CD4-positive, alpha-beta T cell treated with Interleukin-15 for 1 hour (primary cell): ENCODE data around the gene SORCS2.
"Not testable (repeated sequence)": the region's sequence is repeated elsewhere in the genome, so short reads cannot be mapped to it uniquely, and the experiment has no call there.

Source experiments
- DNase-seq: peaks from one replicate; pipeline ENCODE4 v3.0.0-alpha.2; 2020

The SORCS2 gene

GRCh38 chr4:7201420-7202305, 9.3 kb downstream of the SORCS2 start:
- peak; percentile 12 for DNase-seq

GRCh38 chr4:7202411-7202810, 10.1 kb downstream of the SORCS2 start:
- DNase-seq = no peak

GRCh38 chr4:7204656-7205387, 12.5 kb downstream of the SORCS2 start:
- DNase-seq = no peak

- no peak for DNase-seq
Measured at GRCh38 chr4:7206385-7206784, 14.0 kb downstream of the SORCS2 start.

- no peak for DNase-seq
Measured at GRCh38 chr4:7206911-7207567, 14.7 kb downstream of the SORCS2 start.

GRCh38 chr4:7207628-7208231, 15.4 kb downstream of the SORCS2 start:
- no peak for DNase-seq

GRCh38 chr4:7208509-7209451, 16.4 kb downstream of the SORCS2 start:
- DNase-seq = no peak

- no peak for DNase-seq
Measured at GRCh38 chr4:7209699-7210098, 17.4 kb downstream of the SORCS2 start.

GRCh38 chr4:7210824-7211223, 18.5 kb downstream of the SORCS2 start:
- DNase-seq = no peak

- no peak for DNase-seq
Measured at GRCh38 chr4:7212101-7212674, 19.9 kb downstream of the SORCS2 start.

GRCh38 chr4:7212921-7213320, 20.6 kb downstream of the SORCS2 start:
- DNase-seq = no peak

- no peak for DNase-seq
Measured at GRCh38 chr4:7213807-7214206, 21.5 kb downstream of the SORCS2 start.

GRCh38 chr4:7214359-7214758, 22.0 kb downstream of the SORCS2 start:
- no peak for DNase-seq

- DNase-seq = not testable (repeated sequence)
Measured at GRCh38 chr4:7215187-7215586, 22.8 kb downstream of the SORCS2 start.

- no peak for DNase-seq
Measured at GRCh38 chr4:7217039-7217438, 24.7 kb downstream of the SORCS2 start.

GRCh38 chr4:7217474-7218321, 25.4 kb downstream of the SORCS2 start:
- no peak for DNase-seq

GRCh38 chr4:7218686-7219085, 26.3 kb downstream of the SORCS2 start:
- no peak for DNase-seq

GRCh38 chr4:7222521-7222920, 30.2 kb downstream of the SORCS2 start:
- DNase-seq = no peak

- DNase-seq = no peak
Measured at GRCh38 chr4:7223541-7223940, 31.2 kb downstream of the SORCS2 start.

- DNase-seq = no peak
Measured at GRCh38 chr4:7224001-7224400, 31.7 kb downstream of the SORCS2 start.
